Smooth muscle cell (in vitro differentiated cells): Measurements from ENCODE around the gene FBXO5. TPM values are rescaled to one million over a fixed set of nuclear protein-coding genes. Genes with fewer than 3 reads are reported as not detected.

Source experiments
- DNase-seq: peaks from one replicate; lab custom pipeline; 2025; ENCODE audit not compliant: unreplicated experiment; lab: John Stamatoyannopoulos, UW
- H2AFZ ChIP-seq: fragments of 200-600 bp; sonication (generic); 2 replicates; pipeline ENCODE4 v1.6.0; 2016; ENCODE audit warnings: antibody characterized with exemption, low read depth, mild to moderate bottlenecking
- H3F3A ChIP-seq: fragments of 200-600 bp; sonication (generic); 2 replicates; pipeline ENCODE4 v1.6.0; 2017; ENCODE audit warnings: antibody characterized with exemption, low read depth
- H3K27ac ChIP-seq: fragments of 200-600 bp; sonication (generic); 2 replicates; pipeline ENCODE4 v1.5.1; 2016; ENCODE audit warnings: low read depth, mild to moderate bottlenecking
- H3K27me3 ChIP-seq: fragments of 200-600 bp; sonication (generic); 2 replicates; pipeline ENCODE4 v1.6.1; 2016; ENCODE audit warnings: low read depth, mild to moderate bottlenecking
- H3K36me3 ChIP-seq: fragments of 200-600 bp; sonication (generic); 2 replicates; pipeline ENCODE4 v1.5.1; 2016; ENCODE audit warnings: low read depth
- H3K4me1 ChIP-seq: fragments of 200-600 bp; sonication (generic); 2 replicates; pipeline ENCODE4 v1.5.1; 2016; ENCODE audit warnings: low read depth
- H3K4me2 ChIP-seq: fragments of 200-600 bp; sonication (generic); 2 replicates; pipeline ENCODE4 v1.6.0; 2016; ENCODE audit warnings: mild to moderate bottlenecking
- H3K4me3 ChIP-seq: fragments of 200-600 bp; sonication (generic); 2 replicates; pipeline ENCODE4 v1.5.1; 2016; ENCODE audit warnings: mild to moderate bottlenecking
- H3K79me2 ChIP-seq: fragments of 200-600 bp; sonication (generic); 2 replicates; pipeline ENCODE4 v1.6.0; 2016; ENCODE audit warnings: low read depth, mild to moderate bottlenecking
- H3K9ac ChIP-seq: fragments of 200-600 bp; sonication (generic); 2 replicates; pipeline ENCODE4 v1.6.0; 2016; ENCODE audit warnings: low read depth
- H3K9me3 ChIP-seq: fragments of 200-600 bp; sonication (generic); replicated peaks from 2 replicates; pipeline ENCODE4 v1.5.1; 2016; ENCODE audit warnings: low read depth
- H4K20me1 ChIP-seq: fragments of 200-600 bp; sonication (generic); 2 replicates; pipeline ENCODE4 v1.6.0; 2016; ENCODE audit warnings: low read depth
- WGBS: methylation state at CpG from one replicate; pipeline ENCODE4 v1.1.7; 2016; ENCODE audit warnings: low lambda C conversion rate; 5-methylcytosine and 5-hydroxymethylcytosine counted together
- polyA plus RNA-seq: library from polyadenylated mRNA; unstranded; fragments of >200 nt; fragmentation: Nextera tagmentation; extraction: Ambion mirVana; gene quantifications from 2 replicates; pipeline ENCODE4 v1.2.1, GENCODE V29; 2016
- total RNA-seq: library from RNA; depleted of rRNA; stranded (reverse); fragments of >200 nt; gene quantifications from 2 replicates; pipeline ENCODE4 v1.2.3, GENCODE V29; 2014
- TF ChIP-seq, protein P1 (sequence below): fragments of 200-600 bp; sonication (generic); IDR thresholded peaks from 2 replicates; pipeline ENCODE4 v1.5.1; 2017; ENCODE audit warnings: borderline replicate concordance, mild to moderate bottlenecking, antibody characterized with exemption; ENCODE audit not compliant: insufficient read depth, poor library complexity, severe bottlenecking

Gene FBXO5
- total and polyA plus RNA-seq, 2 experiments from 2014 or later: 8.0 to 10.7 TPM

DNA sequence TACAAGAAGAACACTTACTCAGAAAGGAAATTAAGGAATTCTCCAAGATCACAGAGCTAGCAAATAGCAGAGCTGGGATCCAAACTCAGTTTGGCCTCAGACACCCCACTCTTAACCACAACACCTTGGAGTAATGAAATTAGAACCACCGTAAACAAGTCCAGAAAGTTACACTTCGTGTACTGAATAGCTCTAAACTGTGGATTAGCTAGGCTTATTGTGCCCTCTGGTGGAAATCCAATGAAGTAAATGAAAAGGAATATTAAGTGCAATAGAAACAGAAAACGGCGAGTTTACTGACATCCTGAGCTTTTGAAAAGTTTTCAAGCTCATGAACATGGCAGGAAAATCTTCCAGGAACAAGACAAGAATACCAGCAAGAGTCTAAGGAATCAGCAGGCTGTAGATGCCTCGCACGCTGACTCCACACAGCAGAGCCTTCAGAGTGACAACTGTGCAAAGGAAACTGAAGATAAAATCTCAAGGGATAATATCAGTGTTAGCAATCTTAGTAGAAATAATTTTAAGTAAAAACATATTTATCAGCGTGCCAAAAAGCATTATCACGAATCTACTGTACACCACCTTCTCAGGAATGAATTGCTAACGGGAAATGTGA is 34.6 kb downstream of the FBXO5 start:
- no peaks in the 10 kb centered on the region for H3K36me3 ChIP-seq
- DNase-seq: no peak
- no peaks in the 10 kb centered on the region for H3K79me2 ChIP-seq
- peak overlapping the region; percentile 42 for H3K4me2 ChIP-seq
- H2AFZ ChIP-seq: peak overlapping the region; percentile 92
- no peak overlapping the region for H3K4me3 ChIP-seq
- 43% methylated on average over 9 of the region's 9 CpGs for WGBS
- H4K20me1 ChIP-seq: no peaks in the 10 kb centered on the region
- no peaks in the 10 kb centered on the region for H3K27me3 ChIP-seq
- no peak overlapping the region for H3K9ac ChIP-seq
- no peaks in the 10 kb centered on the region for H3K9me3 ChIP-seq
- no peaks in the 10 kb centered on the region for H3F3A ChIP-seq
- H3K4me1 ChIP-seq: no peaks in the 10 kb centered on the region
- TF ChIP-seq, protein P1, sequence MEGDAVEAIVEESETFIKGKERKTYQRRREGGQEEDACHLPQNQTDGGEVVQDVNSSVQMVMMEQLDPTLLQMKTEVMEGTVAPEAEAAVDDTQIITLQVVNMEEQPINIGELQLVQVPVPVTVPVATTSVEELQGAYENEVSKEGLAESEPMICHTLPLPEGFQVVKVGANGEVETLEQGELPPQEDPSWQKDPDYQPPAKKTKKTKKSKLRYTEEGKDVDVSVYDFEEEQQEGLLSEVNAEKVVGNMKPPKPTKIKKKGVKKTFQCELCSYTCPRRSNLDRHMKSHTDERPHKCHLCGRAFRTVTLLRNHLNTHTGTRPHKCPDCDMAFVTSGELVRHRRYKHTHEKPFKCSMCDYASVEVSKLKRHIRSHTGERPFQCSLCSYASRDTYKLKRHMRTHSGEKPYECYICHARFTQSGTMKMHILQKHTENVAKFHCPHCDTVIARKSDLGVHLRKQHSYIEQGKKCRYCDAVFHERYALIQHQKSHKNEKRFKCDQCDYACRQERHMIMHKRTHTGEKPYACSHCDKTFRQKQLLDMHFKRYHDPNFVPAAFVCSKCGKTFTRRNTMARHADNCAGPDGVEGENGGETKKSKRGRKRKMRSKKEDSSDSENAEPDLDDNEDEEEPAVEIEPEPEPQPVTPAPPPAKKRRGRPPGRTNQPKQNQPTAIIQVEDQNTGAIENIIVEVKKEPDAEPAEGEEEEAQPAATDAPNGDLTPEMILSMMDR: peak; percentile 71
- H3K27ac ChIP-seq: no peak overlapping the region

DNA sequence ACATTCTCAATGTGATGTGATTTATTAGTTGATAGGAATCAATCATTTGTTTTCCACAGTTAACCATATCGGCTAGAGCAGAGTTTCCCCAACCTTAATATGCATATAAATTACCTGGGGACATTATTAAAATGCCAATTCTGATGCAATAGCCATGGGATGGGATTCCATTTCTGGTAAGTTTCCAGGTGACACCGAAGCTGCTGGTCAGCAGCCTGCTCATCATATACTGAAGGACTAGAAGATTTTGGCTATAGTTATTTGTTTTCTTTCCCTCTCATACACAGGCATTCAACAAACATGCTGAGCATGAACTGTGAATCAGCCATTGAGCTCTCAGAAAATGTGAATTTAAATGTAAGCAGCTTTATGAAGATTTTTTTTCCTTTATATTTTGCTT is 35.8 kb downstream of the FBXO5 start:
- no peak for DNase-seq
- TF ChIP-seq, protein P1: no peak
- Histone ChIP-seq H3F3A (no peaks in the 10 kb centered on the region), H3K27ac (no peak overlapping the region), H4K20me1 (no peaks in the 10 kb centered on the region), H3K36me3 (no peaks in the 10 kb centered on the region), H3K9ac (no peak overlapping the region), H3K27me3 (no peaks in the 10 kb centered on the region), H3K4me2 (no peak overlapping the region), H3K9me3 (no peaks in the 10 kb centered on the region), H2AFZ (no peak overlapping the region), H3K79me2 (no peaks in the 10 kb centered on the region), H3K4me1 (no peaks in the 10 kb centered on the region), H3K4me3 (no peak overlapping the region)
- WGBS: 65% methylated on average over 2 of the region's 2 CpGs

DNA sequence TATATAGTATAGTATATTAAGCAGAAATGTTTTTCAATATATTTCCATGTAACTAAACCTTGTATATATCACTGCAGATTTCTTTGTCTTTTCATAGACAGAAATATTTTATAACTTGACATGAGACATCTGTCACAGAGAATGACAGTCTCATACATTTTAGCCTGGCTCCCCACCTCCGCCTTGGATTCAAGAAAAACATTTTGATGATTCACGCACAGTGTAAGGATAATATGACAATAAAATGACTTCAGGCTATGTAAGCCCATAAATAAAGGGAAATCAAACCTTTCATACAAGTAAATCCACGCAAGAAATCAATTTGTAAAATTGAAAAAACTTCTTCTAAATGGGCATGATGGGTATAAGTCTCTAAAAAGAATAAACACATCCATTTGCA is 36.4 kb downstream of the FBXO5 start:
- Histone ChIP-seq H3K9me3 (no peaks in the 10 kb centered on the region), H3K27me3 (no peaks in the 10 kb centered on the region), H3K4me3 (no peak overlapping the region), H4K20me1 (no peaks in the 10 kb centered on the region), H3K36me3 (no peaks in the 10 kb centered on the region), H2AFZ (no peak overlapping the region), H3K4me1 (no peaks in the 10 kb centered on the region), H3K79me2 (no peaks in the 10 kb centered on the region), H3K9ac (no peak overlapping the region), H3K4me2 (no peak overlapping the region), H3K27ac (no peak overlapping the region), H3F3A (no peaks in the 10 kb centered on the region)
- DNase-seq: no peak
- TF ChIP-seq, protein P1: no peak
- WGBS: 88% methylated on average over 3 of the region's 3 CpGs

DNA sequence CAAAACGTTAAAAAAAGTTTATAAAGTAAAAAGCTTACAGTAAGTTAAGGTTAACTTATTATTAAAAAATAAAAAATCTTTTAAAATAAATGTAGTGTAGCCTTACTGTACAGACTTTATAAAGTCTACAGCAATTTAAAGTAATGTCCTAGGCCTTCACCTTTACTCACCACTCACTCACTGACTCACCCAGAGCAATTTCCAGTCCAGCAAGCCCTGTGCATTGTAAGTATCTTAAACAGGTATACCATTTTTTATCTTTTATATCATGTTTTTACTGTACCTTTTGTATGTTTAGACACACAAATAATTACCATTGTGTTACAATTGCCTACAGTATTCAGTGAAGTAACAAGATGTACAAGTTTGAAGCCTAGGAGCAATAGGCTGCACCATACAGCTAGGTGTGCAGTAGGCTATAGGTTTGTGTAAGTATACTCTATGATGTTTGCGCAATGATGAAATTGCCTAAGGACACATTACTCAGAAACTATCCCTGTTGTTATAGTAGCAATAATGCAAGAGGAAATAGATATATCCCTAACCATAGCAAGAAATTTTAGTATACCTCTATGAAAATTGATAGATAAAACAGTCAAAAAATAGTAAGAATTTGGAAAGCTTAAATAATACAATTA is 39.5 kb downstream of the FBXO5 start:
- Histone ChIP-seq H2AFZ (no peak overlapping the region), H3K9ac (no peak overlapping the region), H3K27me3 (no peaks in the 10 kb centered on the region), H3K27ac (no peak overlapping the region), H3F3A (no peaks in the 10 kb centered on the region), H3K4me2 (no peak overlapping the region), H3K4me1 (no peaks in the 10 kb centered on the region), H3K4me3 (no peak overlapping the region), H3K79me2 (no peaks in the 10 kb centered on the region), H3K9me3 (no peaks in the 10 kb centered on the region), H3K36me3 (no peaks in the 10 kb centered on the region), H4K20me1 (no peaks in the 10 kb centered on the region)
- WGBS: 91% methylated on average over 2 of the region's 2 CpGs
- TF ChIP-seq, protein P1: no peak
- no peak for DNase-seq
